Brain microvascular endothelial cell (primary cell): Measurements from ENCODE around the gene ROBO1.

Experiments used
- DNase-seq: peaks from one replicate; pipeline ENCODE4 v3.0.0-alpha.2; 2020
- H3K27ac ChIP-seq: fragments of 250-450 bp; sonication (Bioruptor Pico); 2 replicates; pipeline ENCODE4 v1.5.1; 2020; ENCODE audit warnings: mild to moderate bottlenecking, moderate library complexity
- H3K27me3 ChIP-seq: fragments of 250-450 bp; sonication (Bioruptor Pico); replicated peaks from 2 replicates; pipeline ENCODE4 v1.5.1; 2020; ENCODE audit warnings: mild to moderate bottlenecking
- H3K36me3 ChIP-seq: fragments of 250-450 bp; sonication (Bioruptor Pico); replicated peaks from 2 replicates; pipeline ENCODE4 v1.5.1; 2020; ENCODE audit warnings: mild to moderate bottlenecking
- H3K4me3 ChIP-seq: 2 replicates; pipeline ENCODE4 v1.5.1; 2011; ENCODE audit warnings: low read depth, mild to moderate bottlenecking, control low read depth, low read length, moderate library complexity
- CTCF ChIP-seq: IDR thresholded peaks from 2 replicates; pipeline ENCODE4 v1.5.1; 2011; ENCODE audit warnings: low read depth, mild to moderate bottlenecking, moderate library complexity, low read length, control low read depth, inconsistent platforms; ENCODE audit errors: missing control alignments
- in situ Hi-C: cut with HindIII; loops from 2 replicates; pipeline ENCODE4 v1.10.0; 2017; ENCODE audit warnings: low sequenced_read_pairs, low pct_ligation_motif_present

Gene ROBO1

DNA sequence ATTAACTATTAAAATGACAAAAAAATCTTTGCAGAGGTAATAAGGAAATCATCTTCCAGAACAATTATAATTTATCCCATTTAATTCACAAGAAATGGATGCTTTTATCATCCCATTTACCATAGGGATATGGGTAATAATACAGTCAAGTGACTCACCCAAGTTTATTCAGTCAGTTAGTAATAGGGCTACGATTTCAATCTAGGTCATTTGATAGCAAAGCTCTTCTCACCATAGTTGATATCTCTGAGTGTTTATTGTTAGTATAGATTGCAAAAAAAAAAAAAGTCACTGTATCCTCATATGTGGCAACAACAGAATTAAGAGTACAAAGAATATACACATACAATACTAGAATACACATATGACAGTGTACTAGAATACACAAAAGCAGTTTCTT, 797.1 kb downstream of the ROBO1 start:
- H3K36me3 ChIP-seq = no peaks in the 10 kb centered on the region
- H3K27me3 ChIP-seq = no peaks in the 10 kb centered on the region
- no peak for TF ChIP-seq CTCF
- no peak for DNase-seq
- in situ Hi-C loops = no loop called here
- H3K27ac ChIP-seq = no peak overlapping the region
- H3K4me3 ChIP-seq = no peak overlapping the region

- Histone ChIP-seq H3K36me3 (no peaks in the 10 kb centered on the region), H3K27ac (no peak overlapping the region), H3K27me3 (no peaks in the 10 kb centered on the region), H3K4me3 (no peak overlapping the region)
- no peak for TF ChIP-seq CTCF
- DNase-seq = peak; percentile 58
- in situ Hi-C loops = no loop called here
Measured at GRCh38 chr3:78969483-78969882, 798.3 kb downstream of the ROBO1 start.

DNA sequence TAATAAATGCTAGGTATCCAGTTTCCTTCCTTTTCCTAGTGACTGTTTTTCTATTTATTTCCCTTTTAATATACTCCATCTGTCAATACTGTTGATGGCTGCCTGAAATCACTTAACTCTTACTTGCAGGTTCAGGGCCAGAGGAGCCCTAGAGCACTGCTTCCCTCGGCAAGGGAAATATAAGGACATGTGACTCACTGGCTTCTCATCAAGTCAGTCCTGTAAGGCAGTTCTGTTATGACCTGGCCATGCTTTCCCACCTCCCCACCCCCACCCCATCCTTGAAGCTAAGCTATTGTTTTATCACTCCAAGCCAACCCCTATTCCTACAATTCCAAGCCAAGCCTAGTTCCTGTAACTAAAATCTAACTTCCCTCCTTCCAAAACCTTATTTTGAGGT, 800.7 kb downstream of the ROBO1 start:
- Histone ChIP-seq H3K27ac (no peak overlapping the region), H3K4me3 (no peak overlapping the region), H3K36me3 (no peaks in the 10 kb centered on the region), H3K27me3 (no peaks in the 10 kb centered on the region)
- TF ChIP-seq CTCF = no peak
- in situ Hi-C loops = no loop called here
- no peak for DNase-seq

DNA sequence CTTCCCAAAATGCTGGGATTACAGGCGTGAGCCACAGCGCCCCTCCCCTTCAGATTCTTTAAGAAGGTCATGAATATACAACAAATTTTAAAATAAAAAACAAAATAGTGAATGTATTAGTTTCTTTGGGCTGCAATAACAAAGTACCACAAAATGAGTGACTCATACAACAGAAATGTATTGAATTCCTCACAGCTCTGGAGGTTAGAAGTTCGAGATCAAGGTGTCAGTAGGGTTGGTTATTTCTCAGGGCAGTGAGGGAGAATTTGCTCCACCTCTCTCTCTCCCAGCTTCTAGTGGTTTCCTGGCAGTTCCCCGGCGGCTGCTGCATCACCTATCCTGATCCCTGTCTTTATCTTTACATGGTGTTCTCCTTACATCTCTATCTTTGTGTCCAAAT, 804.0 kb downstream of the ROBO1 start:
- no peak for TF ChIP-seq CTCF
- in situ Hi-C loops = no loop called here
- no peak overlapping the region for H3K27ac ChIP-seq
- no peak overlapping the region for H3K4me3 ChIP-seq
- no peak for DNase-seq
- H3K36me3 ChIP-seq = no peaks in the 10 kb centered on the region
- H3K27me3 ChIP-seq = no peaks in the 10 kb centered on the region

GRCh38 chr3:78957456-78957855, 810.3 kb downstream of the ROBO1 start:
- in situ Hi-C loops = no loop called here
- H3K27me3 ChIP-seq = no peaks in the 10 kb centered on the region
- no peaks in the 10 kb centered on the region for H3K36me3 ChIP-seq
- no peak overlapping the region for H3K27ac ChIP-seq
- no peak for TF ChIP-seq CTCF
- DNase-seq = no peak
- H3K4me3 ChIP-seq = no peak overlapping the region

DNA sequence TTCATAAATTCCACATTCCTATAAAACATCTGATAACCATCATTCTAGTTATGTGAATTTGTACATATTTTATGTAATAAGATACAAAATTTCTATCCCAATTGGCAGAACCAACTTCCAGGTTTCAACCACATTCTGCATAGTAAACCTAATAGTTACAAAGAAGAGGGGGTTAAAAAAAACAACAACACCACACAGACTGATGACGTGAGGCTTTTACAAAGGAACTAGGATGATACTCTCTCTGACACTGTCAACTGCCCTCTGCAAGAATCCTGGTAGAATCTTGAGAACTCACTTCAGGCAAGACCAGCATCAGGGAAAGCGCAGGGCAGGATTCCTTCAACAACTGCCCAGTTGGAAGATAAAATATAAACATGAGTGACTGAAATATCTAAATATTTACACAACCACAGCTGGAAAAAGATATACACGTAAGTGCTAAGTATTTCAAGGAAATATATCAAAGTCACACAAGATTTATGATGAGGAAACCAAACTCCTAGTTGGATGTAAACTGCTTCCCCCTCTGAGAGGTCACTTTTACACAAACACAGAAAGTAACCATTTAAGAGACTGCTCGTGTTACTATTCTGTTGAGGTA, 816.4 kb downstream of the ROBO1 start:
- Histone ChIP-seq H3K4me3 (no peak overlapping the region), H3K27me3 (no peaks in the 10 kb centered on the region), H3K27ac (no peak overlapping the region), H3K36me3 (no peaks in the 10 kb centered on the region)
- in situ Hi-C loops = no loop called here
- no peak for TF ChIP-seq CTCF
- DNase-seq = peak; percentile 20
